Neural progenitor cell (in vitro differentiated cells): ENCODE results near the gene MMEL1. TPM values are rescaled to one million over a fixed set of nuclear protein-coding genes. Genes with fewer than 3 reads are reported as not detected.
"Not testable (repeated sequence)": the region's sequence is repeated elsewhere in the genome, so short reads cannot be mapped to it uniquely, and the experiment has no call there.

Experiments
- DNase-seq: peaks from one replicate; pipeline ENCODE4 v3.0.0-alpha.2; 2016; ENCODE audit warnings: low spot score
- H2AFZ ChIP-seq: fragments of 200-600 bp; sonication (generic); replicated peaks from 2 replicates; pipeline ENCODE4 v1.6.1; 2016; ENCODE audit warnings: antibody characterized with exemption
- H3F3A ChIP-seq: fragments of 200-600 bp; sonication (generic); 2 replicates; pipeline ENCODE4 v1.6.1; 2016; ENCODE audit warnings: antibody characterized with exemption, low read depth
- H3K27ac ChIP-seq: fragments of 200-600 bp; sonication (generic); 2 replicates; pipeline ENCODE4 v1.5.1; 2016; ENCODE audit warnings: mild to moderate bottlenecking
- H3K27me3 ChIP-seq: fragments of 200-600 bp; sonication (generic); 2 replicates; pipeline ENCODE4 v1.6.1; 2016; ENCODE audit warnings: mild to moderate bottlenecking, moderate library complexity
- H3K36me3 ChIP-seq: fragments of 200-600 bp; sonication (generic); 2 replicates; pipeline ENCODE4 v1.5.1; 2016
- H3K4me1 ChIP-seq: fragments of 200-600 bp; sonication (generic); 2 replicates; pipeline ENCODE4 v1.6.1; 2016; ENCODE audit warnings: mixed run types
- H3K4me2 ChIP-seq: fragments of 200-600 bp; sonication (generic); 2 replicates; pipeline ENCODE4 v1.6.1; 2016
- H3K4me3 ChIP-seq: fragments of 200-600 bp; sonication (generic); 2 replicates; pipeline ENCODE4 v1.5.1; 2016
- H3K79me2 ChIP-seq: fragments of 200-600 bp; sonication (generic); 2 replicates; pipeline ENCODE4 v1.6.1; 2016; ENCODE audit warnings: low read depth
- H3K9ac ChIP-seq: fragments of 200-600 bp; sonication (generic); 2 replicates; pipeline ENCODE4 v1.6.1; 2016
- H3K9me3 ChIP-seq: fragments of 200-600 bp; sonication (generic); 2 replicates; pipeline ENCODE4 v1.5.1; 2016; ENCODE audit warnings: low read depth
- H4K20me1 ChIP-seq: fragments of 200-600 bp; sonication (generic); 2 replicates; pipeline ENCODE4 v1.6.1; 2016; ENCODE audit warnings: low read depth
- H3K27ac Mint-ChIP-seq: 3 replicates; pipeline ENCODE4 v1.8.0; 2021; ENCODE audit warnings: mixed read lengths
- H3K27me3 Mint-ChIP-seq: 2 replicates; pipeline ENCODE4 v1.8.0; 2022; ENCODE audit warnings: low read depth, mild to moderate bottlenecking, inconsistent platforms, moderate library complexity, mixed read lengths; ENCODE audit not compliant: insufficient read depth
- H3K36me3 Mint-ChIP-seq: 3 replicates; pipeline ENCODE4 v1.8.0; 2021; ENCODE audit warnings: mixed read lengths
- H3K4me1 Mint-ChIP-seq: 3 replicates; pipeline ENCODE4 v1.8.0; 2021; ENCODE audit warnings: mixed read lengths
- H3K4me3 Mint-ChIP-seq: 3 replicates; pipeline ENCODE4 v1.8.0; 2021; ENCODE audit warnings: mild to moderate bottlenecking, moderate library complexity, mixed read lengths
- H3K9me3 Mint-ChIP-seq: 3 replicates; pipeline ENCODE4 v1.8.0; 2020; ENCODE audit warnings: mixed read lengths
- EZH2 ChIP-seq: fragments of 200-600 bp; sonication (generic); IDR thresholded peaks from 2 replicates; pipeline ENCODE4 v1.6.1; 2017; ENCODE audit warnings: antibody characterized with exemption, mild to moderate bottlenecking, moderate library complexity
- EZH2phosphoT487 ChIP-seq: fragments of 200-600 bp; sonication (generic); IDR thresholded peaks from 2 replicates; pipeline ENCODE4 v1.6.1; 2017; ENCODE audit warnings: antibody characterized with exemption
- total RNA-seq: library from RNA; depleted of rRNA; stranded (reverse); fragments of >200 nt; gene quantifications from 2 replicates; pipeline ENCODE4 v1.2.3, GENCODE V29; 2015; ENCODE audit warnings: low replicate concordance
- TF ChIP-seq, protein P1 (sequence below): fragments of 200-600 bp; sonication (generic); IDR thresholded peaks from 2 replicates; pipeline ENCODE4 v1.5.1; 2017; ENCODE audit warnings: antibody characterized with exemption, mild to moderate bottlenecking

The MMEL1 gene, protein sequence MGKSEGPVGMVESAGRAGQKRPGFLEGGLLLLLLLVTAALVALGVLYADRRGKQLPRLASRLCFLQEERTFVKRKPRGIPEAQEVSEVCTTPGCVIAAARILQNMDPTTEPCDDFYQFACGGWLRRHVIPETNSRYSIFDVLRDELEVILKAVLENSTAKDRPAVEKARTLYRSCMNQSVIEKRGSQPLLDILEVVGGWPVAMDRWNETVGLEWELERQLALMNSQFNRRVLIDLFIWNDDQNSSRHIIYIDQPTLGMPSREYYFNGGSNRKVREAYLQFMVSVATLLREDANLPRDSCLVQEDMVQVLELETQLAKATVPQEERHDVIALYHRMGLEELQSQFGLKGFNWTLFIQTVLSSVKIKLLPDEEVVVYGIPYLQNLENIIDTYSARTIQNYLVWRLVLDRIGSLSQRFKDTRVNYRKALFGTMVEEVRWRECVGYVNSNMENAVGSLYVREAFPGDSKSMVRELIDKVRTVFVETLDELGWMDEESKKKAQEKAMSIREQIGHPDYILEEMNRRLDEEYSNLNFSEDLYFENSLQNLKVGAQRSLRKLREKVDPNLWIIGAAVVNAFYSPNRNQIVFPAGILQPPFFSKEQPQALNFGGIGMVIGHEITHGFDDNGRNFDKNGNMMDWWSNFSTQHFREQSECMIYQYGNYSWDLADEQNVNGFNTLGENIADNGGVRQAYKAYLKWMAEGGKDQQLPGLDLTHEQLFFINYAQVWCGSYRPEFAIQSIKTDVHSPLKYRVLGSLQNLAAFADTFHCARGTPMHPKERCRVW
- total RNA-seq = 0.19 and 0.31 TPM in 2 replicates

DNA sequence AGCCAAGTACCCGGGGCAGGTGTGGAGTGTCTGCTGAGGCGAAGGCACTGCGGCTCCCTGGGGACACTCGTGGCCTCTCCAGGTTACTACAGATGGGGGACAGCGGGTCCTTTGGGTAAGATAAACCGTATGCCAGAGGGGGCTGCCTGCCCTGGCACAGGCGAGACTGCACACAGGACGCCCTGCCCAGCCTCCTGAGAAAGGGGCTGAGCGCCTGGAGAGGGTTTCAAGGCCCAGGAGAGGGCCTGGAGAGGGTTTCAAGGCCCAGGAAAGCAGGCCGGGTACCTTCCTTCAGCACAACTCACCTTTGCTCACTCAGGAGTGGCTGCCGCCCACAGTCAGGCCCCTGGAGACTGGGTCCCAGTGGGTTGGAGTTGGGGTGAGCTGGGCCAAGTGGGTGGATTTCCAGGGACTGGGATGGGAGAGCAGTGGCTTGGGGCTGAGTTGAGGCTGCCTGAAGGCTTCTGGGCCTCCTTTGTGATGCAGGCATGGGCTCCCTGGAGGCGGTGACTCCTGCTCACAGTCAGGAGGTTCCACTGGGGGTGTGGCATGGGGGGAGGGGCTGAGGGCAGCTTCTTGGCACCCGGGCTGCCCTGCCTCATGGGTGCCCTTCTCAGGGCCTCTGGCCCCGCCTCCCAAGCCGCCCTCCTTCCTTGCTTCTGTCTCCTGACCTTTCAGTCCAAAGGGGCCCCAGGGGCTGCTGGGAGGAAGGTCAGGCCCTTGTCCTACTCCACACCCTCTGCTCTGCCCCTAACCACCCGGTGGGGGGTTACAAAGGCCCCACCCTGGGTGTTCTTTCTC lies at the start of gene MMEL1:
Gene MMEL1, minus strand, starts transcription at position 456 of the 801 bp plus-strand sequence. CDS start 3,532 bp downstream, outside the sequence.
- no peak within 1 kb of the TSS for H2AFZ ChIP-seq

DNA sequence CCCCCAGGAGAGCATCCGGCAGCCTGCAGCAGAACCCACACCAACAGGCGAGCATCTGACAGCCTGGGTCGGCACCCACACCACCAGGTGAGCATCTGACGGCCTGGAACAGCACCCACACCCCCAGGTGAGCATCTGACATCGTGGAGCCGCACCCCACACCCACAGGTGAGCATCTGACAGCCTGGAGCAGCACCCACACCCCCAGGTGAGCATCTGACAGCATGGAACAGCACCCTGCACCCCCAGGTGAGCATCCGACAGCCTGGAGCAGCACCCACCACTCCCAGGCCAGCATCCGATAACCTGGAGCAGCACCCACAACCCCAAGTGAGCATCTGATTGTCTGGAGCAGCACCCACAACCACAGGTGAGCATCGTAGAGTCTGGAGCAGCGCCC lies 43.9 kb upstream of the MMEL1 start:
- H3K9me3 ChIP-seq, H3K9me3 Mint-ChIP-seq, H3K4me2 ChIP-seq, H3K79me2 ChIP-seq, H3K27ac Mint-ChIP-seq, H3K9ac ChIP-seq, H3K27me3 Mint-ChIP-seq, H3K4me3 Mint-ChIP-seq, H3K36me3 ChIP-seq, H4K20me1 ChIP-seq, H2AFZ ChIP-seq, H3K4me1 ChIP-seq, H3K36me3 Mint-ChIP-seq, H3F3A ChIP-seq, H3K4me3 ChIP-seq, DNase-seq, H3K27me3 ChIP-seq, H3K27ac ChIP-seq, H3K4me1 Mint-ChIP-seq: not testable (repeated sequence)

More for the DNA sequence above, at the start of gene MMEL1:
- H3K9me3 ChIP-seq = no peaks in the 10 kb centered on the region
- H3K4me1 ChIP-seq = peaks cover 8% of the 10 kb centered on the region
- Mint-ChIP-seq H3K36me3 (peaks cover 6% of the 10 kb centered on the region), H3K27ac (no peak within 1 kb of the TSS), H3K4me1 (peaks cover 14% of the 10 kb centered on the region), H3K27me3 (peaks cover 30% of the 10 kb centered on the region), H3K9me3 (peaks cover 13% of the 10 kb centered on the region), H3K4me3 (no peak within 1 kb of the TSS)
- H3K9ac ChIP-seq = no peak within 1 kb of the TSS
- no peaks in the 10 kb centered on the region for H3K79me2 ChIP-seq
- no peaks in the 10 kb centered on the region for H3K36me3 ChIP-seq
- no peak within 1 kb of the TSS for H3K27ac ChIP-seq
- TF ChIP-seq EZH2 (no peak), EZH2phosphoT487 (no peak)
- TF ChIP-seq, protein P1, sequence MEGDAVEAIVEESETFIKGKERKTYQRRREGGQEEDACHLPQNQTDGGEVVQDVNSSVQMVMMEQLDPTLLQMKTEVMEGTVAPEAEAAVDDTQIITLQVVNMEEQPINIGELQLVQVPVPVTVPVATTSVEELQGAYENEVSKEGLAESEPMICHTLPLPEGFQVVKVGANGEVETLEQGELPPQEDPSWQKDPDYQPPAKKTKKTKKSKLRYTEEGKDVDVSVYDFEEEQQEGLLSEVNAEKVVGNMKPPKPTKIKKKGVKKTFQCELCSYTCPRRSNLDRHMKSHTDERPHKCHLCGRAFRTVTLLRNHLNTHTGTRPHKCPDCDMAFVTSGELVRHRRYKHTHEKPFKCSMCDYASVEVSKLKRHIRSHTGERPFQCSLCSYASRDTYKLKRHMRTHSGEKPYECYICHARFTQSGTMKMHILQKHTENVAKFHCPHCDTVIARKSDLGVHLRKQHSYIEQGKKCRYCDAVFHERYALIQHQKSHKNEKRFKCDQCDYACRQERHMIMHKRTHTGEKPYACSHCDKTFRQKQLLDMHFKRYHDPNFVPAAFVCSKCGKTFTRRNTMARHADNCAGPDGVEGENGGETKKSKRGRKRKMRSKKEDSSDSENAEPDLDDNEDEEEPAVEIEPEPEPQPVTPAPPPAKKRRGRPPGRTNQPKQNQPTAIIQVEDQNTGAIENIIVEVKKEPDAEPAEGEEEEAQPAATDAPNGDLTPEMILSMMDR = no peak
- H3K27me3 ChIP-seq = peaks cover 57% of the 10 kb centered on the region
- DNase-seq = no peak
- H3K4me3 ChIP-seq = no peak within 1 kb of the TSS
- peaks cover 21% of the 10 kb centered on the region for H3F3A ChIP-seq
- no peaks in the 10 kb centered on the region for H4K20me1 ChIP-seq
- H3K4me2 ChIP-seq = no peak within 1 kb of the TSS

DNA sequence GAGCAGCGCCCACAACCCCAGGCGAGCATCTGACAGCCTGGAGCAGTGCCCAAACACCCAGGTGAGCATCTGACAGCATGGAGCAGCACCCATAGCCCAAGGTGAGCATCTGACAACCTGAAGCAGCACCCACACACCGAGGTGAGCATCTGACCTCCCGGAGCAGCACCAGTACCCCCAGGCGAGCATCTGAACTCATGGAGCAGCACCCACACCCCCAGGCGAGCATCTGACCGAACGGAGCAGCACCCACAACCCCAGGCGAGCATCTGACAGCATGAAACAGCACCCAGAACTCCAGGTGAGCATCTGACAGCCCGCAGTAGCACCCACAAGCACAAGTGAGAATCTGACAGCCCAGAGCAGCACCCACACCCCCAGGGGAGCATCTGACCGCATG lies 38.8 kb upstream of the MMEL1 start:
- not testable (repeated sequence) for H3K4me2 ChIP-seq, H3K79me2 ChIP-seq, H3K9me3 ChIP-seq, H3K27me3 Mint-ChIP-seq, H3F3A ChIP-seq, H3K4me3 ChIP-seq, H3K4me1 Mint-ChIP-seq, H3K4me1 ChIP-seq, H3K27me3 ChIP-seq, H3K27ac Mint-ChIP-seq, H4K20me1 ChIP-seq, H3K27ac ChIP-seq, H3K9me3 Mint-ChIP-seq, DNase-seq, H3K4me3 Mint-ChIP-seq, H3K9ac ChIP-seq, H2AFZ ChIP-seq, H3K36me3 ChIP-seq, H3K36me3 Mint-ChIP-seq

DNA sequence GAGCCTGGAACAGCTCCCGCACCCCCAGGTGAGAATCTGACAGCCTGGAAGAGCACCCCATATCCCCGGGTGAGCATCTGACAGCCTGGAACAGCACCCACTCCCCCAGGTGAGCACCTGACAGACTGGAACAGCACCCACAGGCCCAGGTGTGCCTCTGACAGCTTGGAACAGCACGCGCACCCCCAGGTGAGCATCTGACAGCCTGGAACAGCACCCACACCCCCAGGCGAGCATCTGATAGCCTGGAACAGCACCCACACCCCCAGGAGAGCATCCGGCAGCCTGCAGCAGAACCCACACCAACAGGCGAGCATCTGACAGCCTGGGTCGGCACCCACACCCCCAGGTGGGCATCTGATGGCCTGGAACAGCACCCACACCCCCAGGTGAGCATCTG lies 27.0 kb upstream of the MMEL1 start:
- DNase-seq, H3K4me3 Mint-ChIP-seq, H3K36me3 Mint-ChIP-seq, H3K4me1 ChIP-seq, H4K20me1 ChIP-seq, H3K27ac Mint-ChIP-seq, H3K36me3 ChIP-seq, H3K27me3 ChIP-seq, H3K4me2 ChIP-seq, H3K4me1 Mint-ChIP-seq, H3K9me3 ChIP-seq, H3K4me3 ChIP-seq, H3F3A ChIP-seq, H3K27ac ChIP-seq, H2AFZ ChIP-seq, H3K9ac ChIP-seq, H3K79me2 ChIP-seq: not testable (repeated sequence)
- H3K27me3 Mint-ChIP-seq = peaks cover 11% of the 10 kb centered on the region
- H3K9me3 Mint-ChIP-seq = peaks cover 13% of the 10 kb centered on the region

DNA sequence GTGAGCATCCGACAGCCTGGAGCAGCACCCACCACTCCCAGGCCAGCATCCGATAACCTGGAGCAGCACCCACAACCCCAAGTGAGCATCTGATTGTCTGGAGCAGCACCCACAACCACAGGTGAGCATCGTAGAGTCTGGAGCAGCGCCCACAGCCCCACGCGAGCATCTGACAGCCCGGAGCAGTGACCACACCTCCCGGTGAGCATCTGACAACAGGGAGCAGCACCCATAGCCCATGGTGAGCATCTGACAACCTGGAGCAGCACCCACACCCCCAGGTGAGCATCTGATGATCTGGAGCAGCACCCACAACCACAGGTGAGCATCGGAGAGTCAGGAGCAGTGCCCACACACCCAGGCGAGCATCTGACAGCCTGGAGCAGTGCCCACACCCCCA lies 25.1 kb upstream of the MMEL1 start:
- H3K4me2 ChIP-seq, H4K20me1 ChIP-seq, H3K27ac Mint-ChIP-seq, H3K27me3 ChIP-seq, DNase-seq, H3K36me3 ChIP-seq, H2AFZ ChIP-seq, H3K4me3 ChIP-seq, H3K9me3 ChIP-seq, H3K4me1 ChIP-seq, H3K27ac ChIP-seq, H3K4me3 Mint-ChIP-seq, H3K79me2 ChIP-seq, H3F3A ChIP-seq, H3K9ac ChIP-seq, H3K4me1 Mint-ChIP-seq: not testable (repeated sequence)
- peaks cover 32% of the 10 kb centered on the region for H3K9me3 Mint-ChIP-seq
- H3K36me3 Mint-ChIP-seq = peaks cover 15% of the 10 kb centered on the region
- H3K27me3 Mint-ChIP-seq = peaks cover 30% of the 10 kb centered on the region

DNA sequence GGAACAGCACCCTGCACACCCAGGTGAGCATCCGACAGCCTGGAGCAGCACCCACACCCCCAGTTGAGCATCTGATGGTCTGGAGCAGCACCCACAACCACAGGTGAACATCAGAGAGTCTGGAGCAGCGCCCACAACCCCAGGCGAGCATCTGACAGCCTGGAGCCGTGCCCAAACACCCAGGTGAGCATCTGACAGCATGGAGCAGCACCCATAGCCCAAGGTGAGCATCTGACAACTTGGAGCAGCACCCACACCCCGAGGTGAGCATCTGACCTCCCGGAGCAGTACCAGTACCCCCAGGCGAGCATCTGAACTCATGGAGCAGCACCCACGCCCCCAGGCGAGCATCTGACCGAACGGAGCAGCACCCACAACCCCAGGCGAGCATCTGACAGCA lies 24.3 kb upstream of the MMEL1 start:
- not testable (repeated sequence) for H3F3A ChIP-seq, H3K4me1 Mint-ChIP-seq, H3K4me3 ChIP-seq, H3K79me2 ChIP-seq, H3K27ac Mint-ChIP-seq, H3K27me3 ChIP-seq, H4K20me1 ChIP-seq, H3K4me2 ChIP-seq, H2AFZ ChIP-seq, H3K27ac ChIP-seq, H3K36me3 ChIP-seq, H3K4me3 Mint-ChIP-seq, H3K4me1 ChIP-seq, DNase-seq, H3K9me3 ChIP-seq, H3K9ac ChIP-seq
- peaks cover 37% of the 10 kb centered on the region for H3K27me3 Mint-ChIP-seq
- H3K9me3 Mint-ChIP-seq = peaks cover 39% of the 10 kb centered on the region
- peaks cover 18% of the 10 kb centered on the region for H3K36me3 Mint-ChIP-seq
